OCI-LY3 (cell line): ENCODE results near the gene NDUFA9.

Experiments used
- EZH2phosphoT487 ChIP-seq: fragments of 200-600 bp; shearing (Covaris generic); IDR thresholded peaks from 2 replicates; pipeline ENCODE4 v1.6.1; 2018; ENCODE audit warnings: antibody characterized with exemption, mixed run types, low read depth
- TF ChIP-seq, protein P1 (sequence below): fragments of 200-600, 300-600 bp; sonication (generic); IDR thresholded peaks from 2 replicates; pipeline ENCODE4 v1.5.1; 2014; ENCODE audit warnings: antibody characterized with exemption, low read length, low read depth

DNA sequence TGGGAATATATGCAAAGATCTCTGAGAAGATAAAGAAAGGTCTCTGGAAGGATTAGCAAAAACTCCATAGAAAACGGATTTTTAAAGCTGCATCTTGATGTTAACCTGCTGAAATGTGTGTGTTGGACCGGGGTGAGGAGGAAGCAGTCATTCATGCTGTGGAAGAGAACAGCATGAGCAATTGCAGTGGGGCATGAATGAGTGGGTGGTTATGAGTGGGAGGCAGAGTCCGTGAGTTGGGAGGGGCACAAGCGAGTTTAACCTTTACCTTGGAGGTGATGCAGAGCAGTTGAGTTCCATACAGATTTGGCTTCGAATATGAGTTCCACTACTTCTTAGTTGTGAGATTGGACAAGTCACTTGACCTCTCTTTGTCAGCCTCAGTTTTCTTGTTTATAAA, 41.8 kb downstream of the NDUFA9 start:
- TF ChIP-seq, protein P1, sequence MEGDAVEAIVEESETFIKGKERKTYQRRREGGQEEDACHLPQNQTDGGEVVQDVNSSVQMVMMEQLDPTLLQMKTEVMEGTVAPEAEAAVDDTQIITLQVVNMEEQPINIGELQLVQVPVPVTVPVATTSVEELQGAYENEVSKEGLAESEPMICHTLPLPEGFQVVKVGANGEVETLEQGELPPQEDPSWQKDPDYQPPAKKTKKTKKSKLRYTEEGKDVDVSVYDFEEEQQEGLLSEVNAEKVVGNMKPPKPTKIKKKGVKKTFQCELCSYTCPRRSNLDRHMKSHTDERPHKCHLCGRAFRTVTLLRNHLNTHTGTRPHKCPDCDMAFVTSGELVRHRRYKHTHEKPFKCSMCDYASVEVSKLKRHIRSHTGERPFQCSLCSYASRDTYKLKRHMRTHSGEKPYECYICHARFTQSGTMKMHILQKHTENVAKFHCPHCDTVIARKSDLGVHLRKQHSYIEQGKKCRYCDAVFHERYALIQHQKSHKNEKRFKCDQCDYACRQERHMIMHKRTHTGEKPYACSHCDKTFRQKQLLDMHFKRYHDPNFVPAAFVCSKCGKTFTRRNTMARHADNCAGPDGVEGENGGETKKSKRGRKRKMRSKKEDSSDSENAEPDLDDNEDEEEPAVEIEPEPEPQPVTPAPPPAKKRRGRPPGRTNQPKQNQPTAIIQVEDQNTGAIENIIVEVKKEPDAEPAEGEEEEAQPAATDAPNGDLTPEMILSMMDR, result no peak
- no peak for TF ChIP-seq EZH2phosphoT487
